ENCODE data around the gene PLXDC1. TPM values are rescaled to one million over a fixed set of nuclear protein-coding genes. Genes with fewer than 3 reads are reported as not detected.

The PLXDC1 gene
- total and polyA plus RNA-seq, 2 experiments from 2014 or later, result 0.28 to 0.91 TPM

DNA sequence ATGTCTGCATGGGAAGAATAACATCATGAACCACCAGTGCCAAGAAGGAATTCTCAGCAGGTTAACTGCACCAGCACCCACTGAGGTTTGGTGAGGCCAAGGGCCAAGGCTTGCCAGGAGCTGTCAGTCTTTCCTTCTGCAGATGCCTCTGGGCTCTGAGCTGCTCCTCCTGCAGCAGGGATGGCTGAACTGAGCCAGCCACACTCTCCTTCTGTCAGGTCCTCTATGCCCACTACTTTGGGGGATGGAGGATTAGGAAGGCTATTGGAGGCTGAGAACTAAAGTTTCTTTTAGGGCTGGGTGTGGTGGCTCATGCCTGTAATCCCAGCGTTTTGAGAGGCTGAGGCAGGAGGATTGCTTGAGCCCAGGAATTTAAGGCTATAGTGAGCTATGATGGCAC is 71.6 kb downstream of the PLXDC1 start (continued):
- TF ChIP-seq, protein P1, sequence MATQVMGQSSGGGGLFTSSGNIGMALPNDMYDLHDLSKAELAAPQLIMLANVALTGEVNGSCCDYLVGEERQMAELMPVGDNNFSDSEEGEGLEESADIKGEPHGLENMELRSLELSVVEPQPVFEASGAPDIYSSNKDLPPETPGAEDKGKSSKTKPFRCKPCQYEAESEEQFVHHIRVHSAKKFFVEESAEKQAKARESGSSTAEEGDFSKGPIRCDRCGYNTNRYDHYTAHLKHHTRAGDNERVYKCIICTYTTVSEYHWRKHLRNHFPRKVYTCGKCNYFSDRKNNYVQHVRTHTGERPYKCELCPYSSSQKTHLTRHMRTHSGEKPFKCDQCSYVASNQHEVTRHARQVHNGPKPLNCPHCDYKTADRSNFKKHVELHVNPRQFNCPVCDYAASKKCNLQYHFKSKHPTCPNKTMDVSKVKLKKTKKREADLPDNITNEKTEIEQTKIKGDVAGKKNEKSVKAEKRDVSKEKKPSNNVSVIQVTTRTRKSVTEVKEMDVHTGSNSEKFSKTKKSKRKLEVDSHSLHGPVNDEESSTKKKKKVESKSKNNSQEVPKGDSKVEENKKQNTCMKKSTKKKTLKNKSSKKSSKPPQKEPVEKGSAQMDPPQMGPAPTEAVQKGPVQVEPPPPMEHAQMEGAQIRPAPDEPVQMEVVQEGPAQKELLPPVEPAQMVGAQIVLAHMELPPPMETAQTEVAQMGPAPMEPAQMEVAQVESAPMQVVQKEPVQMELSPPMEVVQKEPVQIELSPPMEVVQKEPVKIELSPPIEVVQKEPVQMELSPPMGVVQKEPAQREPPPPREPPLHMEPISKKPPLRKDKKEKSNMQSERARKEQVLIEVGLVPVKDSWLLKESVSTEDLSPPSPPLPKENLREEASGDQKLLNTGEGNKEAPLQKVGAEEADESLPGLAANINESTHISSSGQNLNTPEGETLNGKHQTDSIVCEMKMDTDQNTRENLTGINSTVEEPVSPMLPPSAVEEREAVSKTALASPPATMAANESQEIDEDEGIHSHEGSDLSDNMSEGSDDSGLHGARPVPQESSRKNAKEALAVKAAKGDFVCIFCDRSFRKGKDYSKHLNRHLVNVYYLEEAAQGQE (IDR thresholded peaks at IDR 0.05; ENCODE audit: unreplicated experiment), result no peak
- TF ChIP-seq ZNF331 (CRISPR knock-in tag; IDR thresholded peaks at IDR 0.05; ENCODE audit: low read depth), result no peak
- no peak for TF ChIP-seq ZNF114 (CRISPR knock-in tag; IDR thresholded peaks at IDR 0.05)
- TF ChIP-seq CTCF (conservative IDR thresholded peaks at IDR 0.05; ENCODE audit: low read depth in 2 of 2), result no peak

DNA sequence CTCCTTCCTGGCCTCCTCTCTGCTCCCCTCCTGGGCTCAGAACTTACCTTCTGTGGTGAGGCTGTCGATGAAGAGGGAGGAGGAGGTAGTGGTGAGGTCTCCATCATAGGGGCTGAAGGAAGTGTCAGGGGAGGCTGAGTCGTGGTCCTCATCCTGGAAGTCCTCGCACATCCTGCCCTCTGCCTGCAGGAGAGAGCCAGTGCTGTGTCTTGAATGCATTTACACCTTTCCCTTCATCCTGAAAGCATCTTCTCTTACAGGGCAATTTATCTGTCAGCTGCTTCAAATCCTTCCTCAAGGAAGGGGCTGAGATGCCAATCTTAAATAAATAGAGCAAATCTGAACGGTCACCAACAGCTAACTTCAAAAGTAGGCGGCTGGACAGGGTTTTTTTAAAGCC is 73.6 kb downstream of the PLXDC1 start:
- H3K4me2 ChIP-seq, result no peak overlapping the region
- Mint-ChIP-seq H3K27ac (no peak overlapping the region), H3K9me3 (no peaks in the 10 kb centered on the region), H3K36me3 (ENCODE audit: low read depth) (no peaks in the 10 kb centered on the region), H3K27me3 (ENCODE audit: insufficient read depth, low read depth, poor library complexity) (peaks cover 4% of the 10 kb centered on the region), H3K4me3 (no peak overlapping the region), H3K4me1 (peaks cover 16% of the 10 kb centered on the region; the same call in 2 of the 3 replicates)
- ATAC-seq, result peak; percentile 29
- no peaks in the 10 kb centered on the region for H3K36me3 ChIP-seq (ENCODE audit: insufficient read depth)
- no peaks in the 10 kb centered on the region for H3K27me3 ChIP-seq (ENCODE audit: insufficient read depth)
- H3K4me3 ChIP-seq, result no peak overlapping the region
- H4K20me1 ChIP-seq (replicated peaks; ENCODE audit: insufficient read depth), result no peaks in the 10 kb centered on the region
- H3K4me1 ChIP-seq (ENCODE audit: insufficient read depth), result peaks cover 7% of the 10 kb centered on the region
- H3K9me2 ChIP-seq (ENCODE audit: insufficient read depth), result no peaks in the 10 kb centered on the region
- H3K27ac ChIP-seq (ENCODE audit: low read depth), result no peak overlapping the region
- TF ChIP-seq ZNF331 (CRISPR knock-in tag; IDR thresholded peaks at IDR 0.05; ENCODE audit: low read depth) (no peak), CTCF (conservative IDR thresholded peaks at IDR 0.05; ENCODE audit: low read depth in 2 of 2) (peak; percentile 20 to 54; a peak in 2 of 4 replicates)
- no peak for DNase-seq (ENCODE audit: low spot score)
- no peaks in the 10 kb centered on the region for H3K79me2 ChIP-seq (replicated peaks; ENCODE audit: insufficient read depth)
- H2AFZ ChIP-seq, result no peak overlapping the region
- H3F3A ChIP-seq (replicated peaks; ENCODE audit: low read depth), result no peaks in the 10 kb centered on the region

- DNase-seq (ENCODE audit: low spot score) (no peak), ATAC-seq (no peak)
- H3K27me3 Mint-ChIP-seq (ENCODE audit: insufficient read depth, low read depth, poor library complexity), result peaks cover 4% of the 10 kb centered on the region
- no peaks in the 10 kb centered on the region for H3K79me2 ChIP-seq (replicated peaks; ENCODE audit: insufficient read depth)
- H4K20me1 ChIP-seq (replicated peaks; ENCODE audit: insufficient read depth), result no peaks in the 10 kb centered on the region
- H3K27ac Mint-ChIP-seq, result no peak overlapping the region
- no peaks in the 10 kb centered on the region for H3K36me3 ChIP-seq (ENCODE audit: insufficient read depth)
- H2AFZ ChIP-seq, result no peak overlapping the region
- TF ChIP-seq POLR2AphosphoS5 (IDR thresholded peaks at IDR 0.05; ENCODE audit: low read depth) (no peak), ETS1 (IDR thresholded peaks at IDR 0.05) (no peak), ZNF114 (CRISPR knock-in tag; IDR thresholded peaks at IDR 0.05) (no peak), STAT1 (IDR thresholded peaks at IDR 0.05; ENCODE audit: unreplicated experiment) (no peak)
- H3K4me3 ChIP-seq, result no peak overlapping the region
- no peak overlapping the region for H3K4me2 ChIP-seq
- peaks cover 7% of the 10 kb centered on the region for H3K4me1 ChIP-seq (ENCODE audit: insufficient read depth)
- no peaks in the 10 kb centered on the region for H3K27me3 ChIP-seq (ENCODE audit: insufficient read depth)
- no peaks in the 10 kb centered on the region for H3K9me3 Mint-ChIP-seq
- no peaks in the 10 kb centered on the region for H3K9me2 ChIP-seq (ENCODE audit: insufficient read depth)
- H3K27ac ChIP-seq (ENCODE audit: low read depth), result no peak overlapping the region
- no peak overlapping the region for H3K4me3 Mint-ChIP-seq
- peaks cover 21% of the 10 kb centered on the region; the same call in 2 of the 3 replicates for H3K4me1 Mint-ChIP-seq
- no peaks in the 10 kb centered on the region for H3F3A ChIP-seq (replicated peaks; ENCODE audit: low read depth)
- H3K36me3 Mint-ChIP-seq (ENCODE audit: low read depth), result no peaks in the 10 kb centered on the region
These were observed 74.2 kb downstream of the PLXDC1 start for GRCh38 chr17:39077252-39077651.
